ENCODE data around the gene MGST1.

- TF ChIP-seq CTCF (IDR thresholded peaks at IDR 0.05) (no peak), EP300 (IDR thresholded peaks at IDR 0.05) (no peak), POLR2A (IDR thresholded peaks at IDR 0.05) (no peak)
These were observed 42.1 kb downstream of the MGST1 start for GRCh38 chr12:16389594-16389993.

Measured in ovary (tissue), 3 donors.